ENCODE results near the gene VPS35L.

- no peak for TF ChIP-seq TAF1 (IDR thresholded peaks at IDR 0.05; ENCODE audit: borderline replicate concordance, low read depth, low read length)
- TF ChIP-seq SIN3A (IDR thresholded peaks at IDR 0.05; ENCODE audit: low read depth, low read length) = no peak
- no peak for TF ChIP-seq ELK1 (IDR thresholded peaks at IDR 0.05; ENCODE audit: low read depth, low read length)
- no peak for TF ChIP-seq CHD1 (IDR thresholded peaks at IDR 0.05; ENCODE audit: low read depth, low read length)
- TF ChIP-seq EZH2 (IDR thresholded peaks at IDR 0.05; ENCODE audit: borderline replicate concordance, control insufficient read depth, low read depth, low read length) = no peak
- TF ChIP-seq MAX (IDR thresholded peaks at IDR 0.05; ENCODE audit: low read depth, low read length) = no peak
- no peak for TF ChIP-seq YY1 (IDR thresholded peaks at IDR 0.05; ENCODE audit: low read depth, low read length)
- TF ChIP-seq GATAD2B (conservative IDR thresholded peaks at IDR 0.05; ENCODE audit: low read depth) = no peak
- TF ChIP-seq SMARCA5 (IDR thresholded peaks at IDR 0.05) = no peak
- TF ChIP-seq NFIC (IDR thresholded peaks at IDR 0.05; ENCODE audit: low read depth, low read length) = no peak
- no peak for TF ChIP-seq SREBF1 (IDR thresholded peaks at IDR 0.05; ENCODE audit: low read length)
- TF ChIP-seq ZNF274 (IDR thresholded peaks at IDR 0.05; ENCODE audit: insufficient read depth, insufficient read length) = no peak
These were observed 135.7 kb downstream of the VPS35L start for GRCh38 chr16:19691161-19691711.
